Smooth muscle cell of bladder (primary cell): Measurements from ENCODE around the gene KPNA3. TPM values are rescaled to one million over a fixed set of nuclear protein-coding genes. Genes with fewer than 3 reads are reported as not detected.

Source experiments
- total RNA-seq: library from RNA; depleted of rRNA; stranded (reverse); fragments of >200 nt; gene quantifications from 2 replicates; pipeline ENCODE4 v1.2.3, GENCODE V29; 2014

KPNA3 gene, protein sequence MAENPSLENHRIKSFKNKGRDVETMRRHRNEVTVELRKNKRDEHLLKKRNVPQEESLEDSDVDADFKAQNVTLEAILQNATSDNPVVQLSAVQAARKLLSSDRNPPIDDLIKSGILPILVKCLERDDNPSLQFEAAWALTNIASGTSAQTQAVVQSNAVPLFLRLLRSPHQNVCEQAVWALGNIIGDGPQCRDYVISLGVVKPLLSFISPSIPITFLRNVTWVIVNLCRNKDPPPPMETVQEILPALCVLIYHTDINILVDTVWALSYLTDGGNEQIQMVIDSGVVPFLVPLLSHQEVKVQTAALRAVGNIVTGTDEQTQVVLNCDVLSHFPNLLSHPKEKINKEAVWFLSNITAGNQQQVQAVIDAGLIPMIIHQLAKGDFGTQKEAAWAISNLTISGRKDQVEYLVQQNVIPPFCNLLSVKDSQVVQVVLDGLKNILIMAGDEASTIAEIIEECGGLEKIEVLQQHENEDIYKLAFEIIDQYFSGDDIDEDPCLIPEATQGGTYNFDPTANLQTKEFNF
- total RNA-seq = 23.3 and 28.4 TPM in 2 replicates

GRCh38 chr13:49792550-49793324, at the start of gene KPNA3:
Gene KPNA3, minus strand, starts transcription at chr13:49792682. Its CDS starts 176 bp downstream, at chr13:49792506.

GRCh38 chr13:49690995-49691784, 101.3 kb downstream of the KPNA3 start, which contains the start of gene EBPL:
Gene EBPL, minus strand, starts transcription at chr13:49691486. Its CDS starts 62 bp downstream, at chr13:49691424.

Other genes starting within 250 kb of the KPNA3 start
- gene RCBTB1, start 207.1 kb downstream of the KPNA3 start, total RNA-seq = 19.2 and 19.9 TPM in 2 replicates
- not detected in 2 replicates for gene ARL11, start 164.2 kb downstream of the KPNA3 start, total RNA-seq
- gene EBPL, start 101.2 kb downstream of the KPNA3 start, total RNA-seq = 85.2 and 117 TPM in 2 replicates
- 3.7 and 3.8 TPM in 2 replicates for gene SPRYD7, start 143.7 kb upstream of the KPNA3 start, total RNA-seq
- 17.5 and 25.1 TPM in 2 replicates for gene TRIM13, start 204.4 kb upstream of the KPNA3 start, total RNA-seq
- 4.6 and 7.7 TPM in 2 replicates for gene KCNRG, start 222.8 kb upstream of the KPNA3 start, total RNA-seq